Body of pancreas (tissue), 4 donors: ENCODE measurements around the gene CTCF.

Experiments
- POLR2A ChIP-seq, 3 donors: fragments of 450-650 bp; IDR thresholded peaks; one replicate each; pipeline ENCODE4 v1.6.1; 2016; ENCODE audit warnings: antibody characterized with exemption in 3 of 3, mild to moderate bottlenecking in 2 of 3
- TF ChIP-seq, protein P1 (sequence below), 7 experiments: fragments of 450-650 bp in 4 of 7; fragments of 200-600 bp in 3 of 7; sonication (generic) in 3 of 7; IDR thresholded peaks; one replicate each; pipeline ENCODE4 v1.5.1; 2016 to 2019; ENCODE audit warnings: antibody characterized with exemption in 7 of 7

DNA sequence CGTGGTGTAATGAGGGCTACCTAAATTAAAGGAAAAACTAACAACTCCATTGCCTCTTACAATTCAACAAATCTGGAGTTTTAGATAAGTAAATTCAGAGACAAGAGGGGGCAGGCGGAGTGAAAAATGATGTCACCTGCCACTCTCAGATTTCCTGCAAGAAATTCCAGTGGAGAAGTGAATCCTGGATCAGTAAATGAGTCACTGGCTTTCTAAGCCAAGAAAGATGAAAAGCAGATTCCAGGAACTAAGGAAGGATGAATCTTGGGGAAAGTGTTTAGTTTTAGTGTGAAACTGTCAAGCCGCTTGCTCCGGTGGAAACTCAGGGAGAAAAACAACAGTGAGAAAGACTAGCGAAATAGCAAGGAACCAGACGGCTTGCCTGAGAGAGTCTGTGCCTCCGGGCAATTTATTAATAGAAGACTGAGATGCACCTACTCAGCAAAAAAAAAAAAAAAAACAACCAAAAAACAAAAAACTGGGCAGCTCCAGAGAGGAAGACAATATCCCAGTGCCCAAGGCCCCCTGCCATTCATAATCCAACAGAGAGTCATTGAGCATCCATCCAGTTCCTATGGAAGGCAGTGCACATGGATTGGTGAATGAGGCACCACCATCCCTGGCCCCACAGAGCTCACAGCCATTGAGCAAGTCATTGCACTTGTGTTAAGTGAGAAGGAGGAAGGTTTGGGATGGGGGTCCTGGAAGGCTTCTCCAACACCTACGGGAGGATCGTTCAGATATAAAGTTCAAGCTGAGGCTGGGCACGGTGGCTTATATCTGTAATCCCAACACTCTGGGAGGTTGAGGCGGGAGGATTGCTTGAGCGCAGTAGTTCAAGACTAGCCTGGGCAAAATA lies 45.8 kb upstream of the CTCF start:
- TF ChIP-seq, protein P1, sequence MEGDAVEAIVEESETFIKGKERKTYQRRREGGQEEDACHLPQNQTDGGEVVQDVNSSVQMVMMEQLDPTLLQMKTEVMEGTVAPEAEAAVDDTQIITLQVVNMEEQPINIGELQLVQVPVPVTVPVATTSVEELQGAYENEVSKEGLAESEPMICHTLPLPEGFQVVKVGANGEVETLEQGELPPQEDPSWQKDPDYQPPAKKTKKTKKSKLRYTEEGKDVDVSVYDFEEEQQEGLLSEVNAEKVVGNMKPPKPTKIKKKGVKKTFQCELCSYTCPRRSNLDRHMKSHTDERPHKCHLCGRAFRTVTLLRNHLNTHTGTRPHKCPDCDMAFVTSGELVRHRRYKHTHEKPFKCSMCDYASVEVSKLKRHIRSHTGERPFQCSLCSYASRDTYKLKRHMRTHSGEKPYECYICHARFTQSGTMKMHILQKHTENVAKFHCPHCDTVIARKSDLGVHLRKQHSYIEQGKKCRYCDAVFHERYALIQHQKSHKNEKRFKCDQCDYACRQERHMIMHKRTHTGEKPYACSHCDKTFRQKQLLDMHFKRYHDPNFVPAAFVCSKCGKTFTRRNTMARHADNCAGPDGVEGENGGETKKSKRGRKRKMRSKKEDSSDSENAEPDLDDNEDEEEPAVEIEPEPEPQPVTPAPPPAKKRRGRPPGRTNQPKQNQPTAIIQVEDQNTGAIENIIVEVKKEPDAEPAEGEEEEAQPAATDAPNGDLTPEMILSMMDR (IDR thresholded peaks at IDR 0.05): no peak
- no peak for TF ChIP-seq POLR2A (IDR thresholded peaks at IDR 0.05)
